Myometrial cell (primary cell): ENCODE measurements around the gene CDK2. TPM values are rescaled to one million over a fixed set of nuclear protein-coding genes. Genes with fewer than 3 reads are reported as not detected.

ENCODE experiments used
- total RNA-seq: library from RNA; depleted of rRNA; stranded (reverse); fragments of >200 nt; gene quantifications from 2 replicates; pipeline ENCODE4 v1.2.3, GENCODE V29; 2015

The CDK2 gene
- 35.3 and 39.8 TPM in 2 replicates for total RNA-seq

DNA sequence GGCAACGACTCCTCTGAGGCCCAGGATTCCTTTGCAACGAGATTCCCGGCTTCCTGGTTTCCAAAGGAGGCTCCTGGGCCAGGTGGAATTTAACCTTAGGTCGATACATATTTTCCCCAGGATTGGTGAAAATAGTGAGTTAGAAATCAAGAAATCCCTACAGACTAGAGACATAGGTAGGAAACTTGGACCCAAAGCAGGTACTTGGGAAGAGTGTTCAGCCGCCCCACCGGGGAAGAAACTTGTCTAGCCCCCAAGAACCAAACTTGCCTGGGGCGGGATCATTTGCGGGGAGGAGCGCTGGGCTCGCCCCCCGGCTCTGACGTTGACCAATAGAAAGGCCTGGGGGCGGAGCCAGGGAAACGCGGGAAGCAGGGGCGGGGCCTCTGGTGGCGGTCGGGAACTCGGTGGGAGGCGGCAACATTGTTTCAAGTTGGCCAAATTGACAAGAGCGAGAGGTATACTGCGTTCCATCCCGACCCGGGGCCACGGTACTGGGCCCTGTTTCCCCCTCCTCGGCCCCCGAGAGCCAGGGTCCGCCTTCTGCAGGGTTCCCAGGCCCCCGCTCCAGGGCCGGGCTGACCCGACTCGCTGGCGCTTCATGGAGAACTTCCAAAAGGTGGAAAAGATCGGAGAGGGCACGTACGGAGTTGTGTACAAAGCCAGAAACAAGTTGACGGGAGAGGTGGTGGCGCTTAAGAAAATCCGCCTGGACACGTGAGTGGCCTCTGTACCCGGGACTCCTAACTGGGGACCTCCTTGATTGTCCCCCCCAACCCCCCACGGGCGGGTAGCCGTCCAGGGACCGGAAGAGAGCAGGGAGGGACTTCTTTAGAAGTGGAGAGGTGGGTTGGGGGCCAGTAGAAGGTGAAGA is at the start of gene CDK2:
TSS of gene CDK2 (plus strand) at position 423 of the 874 bp plus-strand sequence. CDS start at position 602, 179 bp downstream.

GRCh38 chr12:55927588-55928502 is 38.8 kb upstream of the CDK2 start, which contains the start of gene PYM1:
PYM1 (minus strand) TSS chr12:55927894; CDS start chr12:55927761, 133 bp downstream.

GRCh38 chr12:55930771-55931316 is 35.8 kb upstream of the CDK2 start, which contains the start of gene DGKA:
DGKA (plus strand) TSS chr12:55931162; CDS start chr12:55936504, 5,342 bp downstream.

GRCh38 chr12:55965941-55966407 is 656 bp upstream of the CDK2 start, which contains the start of gene PMEL:
PMEL (minus strand) TSS chr12:55966042; CDS start chr12:55966011, 31 bp downstream.

GRCh38 chr12:55973599-55974307 is 7.1 kb downstream of the CDK2 start, which contains the start of gene RAB5B:
RAB5B (plus strand) TSS chr12:55974078; CDS start chr12:55986961, 12,883 bp downstream.

DNA sequence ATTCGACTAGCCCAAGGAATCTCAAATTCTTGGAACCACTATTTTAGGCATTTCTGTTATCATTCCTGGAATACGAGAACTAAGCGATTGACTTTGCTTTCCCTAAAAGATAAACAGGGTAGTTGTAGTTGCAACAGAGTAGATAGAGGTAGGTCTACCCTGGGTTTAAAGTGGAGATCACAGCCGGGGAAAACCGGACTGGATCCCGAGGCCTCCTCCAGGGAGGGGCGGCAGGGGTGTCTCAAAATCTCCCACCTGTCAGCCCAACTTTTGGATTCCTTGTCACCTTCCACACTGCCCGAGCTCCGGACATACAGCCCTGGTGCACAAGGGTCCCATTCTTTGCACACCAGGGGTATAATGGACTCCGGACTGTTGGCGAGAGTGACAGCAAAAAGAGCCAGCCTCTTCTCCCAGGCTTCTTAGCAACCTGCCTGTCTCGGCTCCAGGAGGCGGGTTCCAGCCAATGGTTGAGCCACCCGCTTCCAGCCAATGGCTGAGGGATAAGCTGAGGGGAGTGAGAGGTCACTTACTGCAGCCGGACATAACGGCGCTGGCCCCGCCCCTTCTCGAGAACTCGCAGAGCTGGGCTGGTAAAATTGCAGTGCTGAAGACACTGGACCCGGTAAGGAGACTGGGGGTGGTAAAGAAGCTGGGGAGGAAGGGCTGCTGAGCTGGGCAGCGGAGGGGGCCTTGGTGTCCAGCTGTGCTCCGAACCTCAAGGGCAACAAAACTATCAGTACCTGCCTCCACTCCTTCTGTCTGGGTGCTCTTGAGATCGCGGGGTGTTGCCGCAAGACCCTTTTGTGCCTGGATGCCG is 30.3 kb downstream of the CDK2 start, which contains the start of gene SUOX:
TSS of gene SUOX (plus strand) at position 562 of the 820 bp plus-strand sequence. CDS start 4,946 bp downstream, outside the sequence.

GRCh38 chr12:56020423-56021184 is 54.0 kb downstream of the CDK2 start, which contains the start of gene IKZF4:
IKZF4 (plus strand) TSS chr12:56021043; CDS start chr12:56021494, 451 bp downstream.

Other genes with a start within 250 kb of the CDK2 start
- gene RDH5, start 246.4 kb upstream of the CDK2 start, total RNA-seq, result 6.3 and 9.7 TPM in 2 replicates
- 1,567 and 1,598 TPM in 2 replicates for gene CD63, start 237.8 kb upstream of the CDK2 start, total RNA-seq
- gene GDF11, start 223.7 kb upstream of the CDK2 start, total RNA-seq, result 13.3 and 15.9 TPM in 2 replicates
- 92.3 and 122 TPM in 2 replicates for gene SARNP, start 149.1 kb upstream of the CDK2 start, total RNA-seq
- gene ORMDL2, start 148.8 kb upstream of the CDK2 start, total RNA-seq, result 36.2 and 41.5 TPM in 2 replicates
- 37.7 and 41.5 TPM in 2 replicates for gene DNAJC14, start 137.2 kb upstream of the CDK2 start, total RNA-seq
- gene MMP19, start 123.9 kb upstream of the CDK2 start, total RNA-seq, result 35.8 and 37.5 TPM in 2 replicates
- 46.4 and 54.8 TPM in 2 replicates for gene PYM1, start 38.9 kb upstream of the CDK2 start, total RNA-seq
- 19.9 and 32.4 TPM in 2 replicates for gene DGKA, start 35.7 kb upstream of the CDK2 start, total RNA-seq
- gene PMEL, start 788 bp upstream of the CDK2 start, total RNA-seq, result 0.58 and 0.71 TPM in 2 replicates
- gene RAB5B, start 7.2 kb downstream of the CDK2 start, total RNA-seq, result 58.8 and 63.6 TPM in 2 replicates
- gene SUOX, start 30.4 kb downstream of the CDK2 start, total RNA-seq, result 21.8 and 43.0 TPM in 2 replicates
- 0.89 and 2.6 TPM in 2 replicates for gene IKZF4, start 54.2 kb downstream of the CDK2 start, total RNA-seq
- gene RPS26, start 75.1 kb downstream of the CDK2 start, total RNA-seq, result 1,394 and 2,798 TPM in 2 replicates
- 0.35 TPM in 1 of 2 replicates, not detected in the other for gene ERBB3, start 113.3 kb downstream of the CDK2 start, total RNA-seq
- gene PA2G4, start 137.7 kb downstream of the CDK2 start, total RNA-seq, result 199 and 215 TPM in 2 replicates
- gene RPL41, start 149.8 kb downstream of the CDK2 start, total RNA-seq, result 2,864 and 3,592 TPM in 2 replicates
- gene ZC3H10, start 151.4 kb downstream of the CDK2 start, total RNA-seq, result 2.6 and 4.8 TPM in 2 replicates
- 240 and 325 TPM in 2 replicates for gene ESYT1, start 161.4 kb downstream of the CDK2 start, total RNA-seq
- gene MYL6B, start 185.8 kb downstream of the CDK2 start, total RNA-seq, result 92.5 and 126 TPM in 2 replicates
- 2,877 and 3,219 TPM in 2 replicates for gene MYL6, start 191.5 kb downstream of the CDK2 start, total RNA-seq
- 30.7 and 32.3 TPM in 2 replicates for gene SMARCC2, start 222.7 kb downstream of the CDK2 start, total RNA-seq